K562 (cell line): ENCODE data around the gene MYL12A. TPM values are rescaled to one million over a fixed set of nuclear protein-coding genes. Genes with fewer than 3 reads are reported as not detected.

Experiments used
- BDP1 ChIP-seq: IDR thresholded peaks from 3 replicates; pipeline ENCODE4 v1.6.1; 2011; ENCODE audit not compliant: insufficient read length, insufficient read depth
- ELF4 ChIP-seq: fragments of 450-650 bp; formaldehyde crosslinking; IDR thresholded peaks from 2 replicates; pipeline ENCODE4 v1.4.0; 2022; ENCODE audit warnings: missing genetic modification characterization
- ETS1 ChIP-seq: conservative IDR thresholded peaks from 2 replicates; pipeline ENCODE4 v1.6.1; 2011; ENCODE audit warnings: low read depth, mild to moderate bottlenecking, low read length; ENCODE audit not compliant: control insufficient read depth
- LARP7 ChIP-seq: fragments of 450-650 bp; IDR thresholded peaks from 2 replicates; pipeline ENCODE4 v1.6.1; 2016
- NFE2L1 ChIP-seq: fragments of 450-650 bp; IDR thresholded peaks from 2 replicates; pipeline ENCODE4 v1.6.1; 2016; ENCODE audit warnings: missing genetic modification characterization, low read depth, mild to moderate bottlenecking, missing compliant biosample characterization, moderate library complexity, borderline replicate concordance
- NR4A1 ChIP-seq, 2 experiments: fragments of 250-450 bp in 1 of 2; fragments of 450-650 bp in 1 of 2; sonication (Bioruptor Pico) in 1 of 2; IDR thresholded peaks; 2 replicates each; pipeline versions ENCODE4 v1.4.0 to v1.6.1; 2016 to 2020; ENCODE audit warnings: mild to moderate bottlenecking in 2 of 2, missing compliant biosample characterization in 1 of 2, missing genetic modification characterization in 1 of 2, moderate library complexity in 1 of 2
- POLR2A ChIP-seq: fragments of 450-650 bp; conservative IDR thresholded peaks from 2 replicates; pipeline ENCODE4 v1.6.1; 2016
- POLR2AphosphoS2 ChIP-seq: IDR thresholded peaks from 2 replicates; pipeline ENCODE4 v1.6.1; 2012; ENCODE audit warnings: low read length, improper control_type of control experiment
- POLR2B ChIP-seq: fragments of 450-650 bp; IDR thresholded peaks from 2 replicates; pipeline ENCODE4 v1.6.1; 2018; ENCODE audit warnings: low read depth; ENCODE audit not compliant: partially characterized antibody
- RFX5 ChIP-seq: IDR thresholded peaks from 2 replicates; pipeline ENCODE4 v1.6.1; 2011; ENCODE audit warnings: low read depth, mild to moderate bottlenecking, improper control_type of control experiment, low read length
- SRSF1 ChIP-seq: fragments of 200-400 bp; formaldehyde crosslinking; IDR thresholded peaks from 2 replicates; pipeline ENCODE4 v1.6.1; 2017; ENCODE audit warnings: mild to moderate bottlenecking, low read depth, low read length, moderate library complexity
- SUPT5H ChIP-seq: fragments of 450-650 bp; IDR thresholded peaks from 2 replicates; pipeline ENCODE4 v1.6.1; 2016
- TGIF2 ChIP-seq: sonication (generic); formaldehyde crosslinking; IDR thresholded peaks from 2 replicates; pipeline ENCODE4 v1.8.1; 2022; ENCODE audit warnings: mild to moderate bottlenecking, missing genetic modification reagents, moderate library complexity
- U2AF2 ChIP-seq: fragments of 200-400 bp; formaldehyde crosslinking; optimal IDR thresholded peaks from 2 replicates; pipeline ENCODE3; 2017; ENCODE audit warnings: low read depth, mild to moderate bottlenecking, low read length
- polyA plus RNA-seq, 8 experiments: library from polyadenylated mRNA; depleted of rRNA in 4 of 8; stranded (reverse) in 5 of 8; unstranded in 3 of 8; fragments of >200 nt; fragmentation: Nextera tagmentation in 2 of 8; fragmentation: Illumina TruSeq in 1 of 8; extraction: Ambion mirVana in 2 of 8; extraction: Trizol in 1 of 8; gene quantifications; 2 replicates each; pipeline versions ENCODE4 v1.2.1 to v1.2.3, GENCODE V29; 2011 to 2014; ENCODE audit warnings: inconsistent platforms in 1 of 8, missing spikeins in 1 of 8
- total RNA-seq, 7 experiments: library from RNA; depleted of rRNA in 6 of 7; stranded (reverse); fragments of >200 nt in 6 of 7; fragmentation: Illumina TruSeq in 2 of 7; extraction: Trizol in 2 of 7; gene quantifications; 2 replicates each; pipeline versions ENCODE4 v1.2.1 to v1.2.3, GENCODE V29; 2011 to 2021; ENCODE audit warnings: low replicate concordance in 1 of 7

The MYL12A gene
- total and polyA plus RNA-seq, 9 of the 15 experiments (the other 6 are each of a cell fraction or from before 2014, with no cell fraction given), result 308 to 1,031 (median 559) TPM

GRCh38 chr18:3251249-3251962 lies 3.8 kb downstream of the MYL12A start (continued):
- TF ChIP-seq POLR2B (peak; percentile 3), NFE2L1 (no peak), ETS1 (no peak), RFX5 (no peak), BDP1 (no peak), ELF4 (CRISPR knock-in tag) (0 out of 2 replicates have a peak, but pooled peaks have one; percentile 16), LARP7 (no peak), U2AF2 (no peak), POLR2A (peak; percentile 68), SRSF1 (no peak), NR4A1 (CRISPR knock-in tag; IDR thresholded peaks at IDR 0.05) (no peak), NR4A1 (tag; IDR thresholded peaks at IDR 0.05) (no peak), POLR2AphosphoS2 (peak; percentile 19; the same call in 1 of the 2 replicates), SUPT5H (peak; percentile 55), TGIF2 (CRISPR knock-in tag) (no peak)
